Adipocyte (in vitro differentiated cells): ENCODE results near the gene HDAC7.
"Not testable (repeated sequence)": the region's sequence is repeated elsewhere in the genome, so short reads cannot be mapped to it uniquely, and the experiment has no call there.

ENCODE experiments used
- DNase-seq: peaks from one replicate; pipeline ENCODE4 v3.0.0-alpha.2; 2015; ENCODE audit warnings: low read depth
- H3K27me3 ChIP-seq: replicated peaks from 2 replicates; pipeline ENCODE4 v1.7.0; 2013; ENCODE audit warnings: mild to moderate bottlenecking, low read length, moderate library complexity; ENCODE audit not compliant: control insufficient read depth, insufficient read depth
- H3K36me3 ChIP-seq: 2 replicates; pipeline ENCODE4 v1.7.0; 2013; ENCODE audit warnings: low read length, mild to moderate bottlenecking, moderate library complexity; ENCODE audit not compliant: control insufficient read depth, insufficient read depth, severe bottlenecking
- H3K4me1 ChIP-seq: 2 replicates; pipeline ENCODE4 v1.7.0; 2013; ENCODE audit warnings: mild to moderate bottlenecking, low read length, moderate library complexity; ENCODE audit not compliant: control insufficient read depth, insufficient read depth
- H3K4me3 ChIP-seq: 2 replicates; pipeline ENCODE4 v1.7.0; 2013; ENCODE audit warnings: mild to moderate bottlenecking, low read length, moderate library complexity
- H3K9ac ChIP-seq: 2 replicates; pipeline ENCODE4 v1.7.0; 2013; ENCODE audit warnings: mild to moderate bottlenecking, low read length, moderate library complexity
- H3K9me3 ChIP-seq: 2 replicates; pipeline ENCODE4 v1.7.0; 2013; ENCODE audit warnings: mild to moderate bottlenecking, low read length, moderate library complexity; ENCODE audit not compliant: control insufficient read depth

The HDAC7 gene

GRCh38 chr12:47846294-47846996 lies 26.7 kb upstream of the HDAC7 start:
- DNase-seq = no peak
- Histone ChIP-seq H3K9ac (no peak overlapping the region), H3K27me3 (no peaks in the 10 kb centered on the region), H3K4me3 (no peak overlapping the region), H3K36me3 (peaks cover 43% of the 10 kb centered on the region), H3K9me3 (no peaks in the 10 kb centered on the region), H3K4me1 (peaks cover 22% of the 10 kb centered on the region)

DNA sequence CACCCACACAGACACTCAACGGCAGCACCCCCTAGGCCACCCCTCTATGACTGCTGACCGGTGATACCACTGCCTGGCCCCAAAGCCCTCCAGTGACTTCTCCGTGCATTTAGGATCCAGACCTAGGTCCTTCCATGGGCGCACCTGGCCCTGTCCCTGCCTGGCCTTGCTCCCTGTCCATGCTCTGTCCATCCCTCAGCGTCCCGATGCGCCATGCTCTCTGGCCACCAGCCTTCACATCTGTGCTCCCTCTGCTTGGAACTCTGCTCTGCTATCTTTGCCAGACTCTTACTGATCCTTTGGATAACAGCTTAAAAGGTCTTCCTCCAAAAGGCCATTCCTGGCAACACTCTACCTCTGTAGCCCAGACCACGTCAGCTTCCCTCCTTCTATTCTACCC lies 25.4 kb upstream of the HDAC7 start:
- Histone ChIP-seq H3K9ac (no peak overlapping the region), H3K4me1 (peaks cover 24% of the 10 kb centered on the region), H3K9me3 (no peaks in the 10 kb centered on the region), H3K4me3 (no peak overlapping the region), H3K27me3 (no peaks in the 10 kb centered on the region), H3K36me3 (peaks cover 37% of the 10 kb centered on the region)
- no peak for DNase-seq

GRCh38 chr12:47844264-47845019 lies 24.7 kb upstream of the HDAC7 start:
- Histone ChIP-seq H3K27me3 (no peaks in the 10 kb centered on the region), H3K36me3 (peaks cover 37% of the 10 kb centered on the region)
- DNase-seq = no peak

GRCh38 chr12:47843226-47843980 lies 23.7 kb upstream of the HDAC7 start:
- Histone ChIP-seq H3K9me3 (no peaks in the 10 kb centered on the region), H3K36me3 (peaks cover 29% of the 10 kb centered on the region), H3K4me1 (peaks cover 24% of the 10 kb centered on the region), H3K4me3 (no peak overlapping the region), H3K27me3 (no peaks in the 10 kb centered on the region), H3K9ac (no peak overlapping the region)
- no peak for DNase-seq

More at GRCh38 chr12:47844264-47845019, 24.7 kb upstream of the HDAC7 start:
- Histone ChIP-seq H3K4me3 (no peak overlapping the region), H3K4me1 (peaks cover 24% of the 10 kb centered on the region), H3K9me3 (no peaks in the 10 kb centered on the region), H3K9ac (no peak overlapping the region)

DNA sequence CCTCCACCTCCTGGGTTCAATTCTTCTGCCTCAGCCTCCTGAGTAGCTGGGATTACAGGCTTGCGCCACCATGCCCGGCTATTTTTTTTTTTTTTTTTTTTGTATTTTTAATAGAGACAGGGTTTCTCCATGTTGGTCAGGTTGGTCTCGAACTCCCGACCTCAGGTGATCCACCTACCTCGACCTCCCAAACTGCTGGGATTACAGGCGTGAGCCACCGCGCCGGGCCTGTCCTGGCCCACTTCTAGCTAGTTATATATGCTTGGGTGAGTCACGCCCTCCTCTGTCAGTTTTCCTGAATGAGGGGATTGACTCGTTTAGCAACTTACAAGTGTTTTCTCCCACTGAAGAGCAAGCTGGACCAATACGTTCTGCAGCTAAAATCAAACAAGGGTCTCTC lies 22.8 kb upstream of the HDAC7 start:
- not testable (repeated sequence) for H3K9me3 ChIP-seq, H3K9ac ChIP-seq, H3K4me3 ChIP-seq, H3K27me3 ChIP-seq, DNase-seq
- Histone ChIP-seq H3K36me3 (peaks cover 26% of the 10 kb centered on the region), H3K4me1 (peaks cover 24% of the 10 kb centered on the region)

- Histone ChIP-seq H3K36me3 (peaks cover 26% of the 10 kb centered on the region), H3K9ac (no peak overlapping the region), H3K4me3 (no peak overlapping the region), H3K4me1 (peaks cover 24% of the 10 kb centered on the region), H3K27me3 (no peaks in the 10 kb centered on the region), H3K9me3 (no peaks in the 10 kb centered on the region)
- DNase-seq = no peak
Measured at GRCh38 chr12:47841910-47842309, 22.2 kb upstream of the HDAC7 start.

GRCh38 chr12:47841501-47841900 lies 21.8 kb upstream of the HDAC7 start:
- Histone ChIP-seq H3K9ac (no peak overlapping the region), H3K4me3 (no peak overlapping the region), H3K36me3 (peaks cover 22% of the 10 kb centered on the region), H3K27me3 (no peaks in the 10 kb centered on the region), H3K9me3 (no peaks in the 10 kb centered on the region), H3K4me1 (peaks cover 24% of the 10 kb centered on the region)
- DNase-seq = no peak

- Histone ChIP-seq H3K9ac (no peak overlapping the region), H3K27me3 (no peaks in the 10 kb centered on the region), H3K4me3 (no peak overlapping the region), H3K4me1 (peaks cover 29% of the 10 kb centered on the region), H3K9me3 (no peaks in the 10 kb centered on the region), H3K36me3 (peaks cover 12% of the 10 kb centered on the region)
- DNase-seq = no peak
Measured at GRCh38 chr12:47840571-47840970, 20.9 kb upstream of the HDAC7 start.

- H3K4me1 ChIP-seq = peaks cover 32% of the 10 kb centered on the region
- H3K4me3 ChIP-seq = no peak overlapping the region
- no peak overlapping the region for H3K9ac ChIP-seq
- no peaks in the 10 kb centered on the region for H3K27me3 ChIP-seq
- H3K36me3 ChIP-seq = peaks cover 11% of the 10 kb centered on the region
- H3K9me3 ChIP-seq = no peaks in the 10 kb centered on the region
- DNase-seq = peak; percentile 69
Measured at GRCh38 chr12:47839214-47839876, 19.6 kb upstream of the HDAC7 start.

DNA sequence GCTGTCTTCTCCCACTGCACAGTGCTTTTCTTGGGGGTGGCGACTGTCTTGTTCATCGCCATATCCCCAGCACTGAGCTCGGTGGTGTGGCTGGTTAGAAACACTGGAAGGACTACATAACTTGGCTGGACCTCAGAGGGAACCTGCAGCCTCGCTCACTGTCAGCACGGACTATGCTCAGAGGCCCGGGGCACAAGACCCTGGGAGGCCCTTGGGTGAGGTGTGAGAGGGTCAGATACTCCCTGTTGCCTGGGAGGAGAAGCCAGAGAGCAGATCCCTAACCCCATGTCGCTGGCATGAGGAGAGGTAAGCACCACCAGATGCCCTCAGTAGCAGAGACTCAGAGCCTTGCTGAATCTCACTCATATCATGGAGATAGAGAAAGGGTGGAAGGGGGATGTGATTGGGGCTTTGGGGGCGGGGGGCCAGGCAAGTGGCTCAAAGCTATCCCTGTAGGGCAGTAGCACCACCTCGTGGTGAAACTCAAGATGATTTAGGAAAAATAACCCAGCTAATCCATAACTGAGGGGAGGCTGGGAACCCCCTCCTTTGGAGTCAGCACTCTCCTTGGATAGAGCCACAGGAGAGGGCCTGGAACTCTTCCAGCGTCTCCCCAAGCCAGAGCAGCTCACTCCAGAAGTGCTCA lies 18.7 kb upstream of the HDAC7 start:
- Histone ChIP-seq H3K36me3 (peaks cover 2% of the 10 kb centered on the region), H3K9me3 (no peaks in the 10 kb centered on the region), H3K4me3 (no peak overlapping the region), H3K27me3 (no peaks in the 10 kb centered on the region), H3K9ac (no peak overlapping the region), H3K4me1 (peaks cover 32% of the 10 kb centered on the region)
- DNase-seq = peak; percentile 80
